GM21515 (cell line): Measurements from ENCODE around the gene RHBDD2.

ENCODE experiments used
- ATAC-seq: cut with Tn5 transposase; IDR thresholded peaks from one replicate; pipeline ENCODE4 v1.9.1; 2021; ENCODE audit not compliant: unreplicated experiment

The RHBDD2 gene

GRCh38 chr7:75916685-75917634 lies 38.1 kb downstream of the RHBDD2 start:
- ATAC-seq = no peak

- ATAC-seq = no peak
Observed at GRCh38 chr7:75920431-75921161, 41.8 kb downstream of the RHBDD2 start.

GRCh38 chr7:75921479-75921878 lies 42.6 kb downstream of the RHBDD2 start:
- ATAC-seq = no peak

- ATAC-seq = no peak
Observed at GRCh38 chr7:75922966-75923603, 44.3 kb downstream of the RHBDD2 start.

GRCh38 chr7:75924256-75924655 lies 45.4 kb downstream of the RHBDD2 start:
- no peak for ATAC-seq

GRCh38 chr7:75924889-75925288 lies 46.1 kb downstream of the RHBDD2 start:
- no peak for ATAC-seq

GRCh38 chr7:75925717-75926435 lies 47.0 kb downstream of the RHBDD2 start:
- ATAC-seq = no peak

- ATAC-seq = peak; percentile 63
Observed at GRCh38 chr7:75928568-75928914, 49.7 kb downstream of the RHBDD2 start.

- no peak for ATAC-seq
Observed at GRCh38 chr7:75931680-75932079, 52.8 kb downstream of the RHBDD2 start.

GRCh38 chr7:75937958-75938786 lies 59.3 kb downstream of the RHBDD2 start:
- no peak for ATAC-seq
